ENCODE data around the gene NOP9. TPM values are rescaled to one million over a fixed set of nuclear protein-coding genes. Genes with fewer than 3 reads are reported as not detected.

The NOP9 gene
- total and polyA plus RNA-seq, 9 of the 15 experiments (the other 6 are each of a cell fraction or from before 2014, with no cell fraction given), result 1.0 to 27.9 (median 15.1) TPM

GRCh38 chr14:24271834-24272263 is 27.8 kb upstream of the NOP9 start (continued):
- TF ChIP-seq MNT (conservative IDR thresholded peaks at IDR 0.05) (0 out of 4 replicates have a peak, but pooled peaks of 1 of the 2 experiments have one; percentile 20), SAP30 (IDR thresholded peaks at IDR 0.05; ENCODE audit: borderline replicate concordance, insufficient read depth, low read depth, low read length, poor library complexity, severe bottlenecking) (no peak), CBFA2T2 (conservative IDR thresholded peaks at IDR 0.05) (no peak), ZNF263 (CRISPR knock-in tag; IDR thresholded peaks at IDR 0.05; ENCODE audit: borderline replicate concordance) (no peak), ZFX (CRISPR knock-in tag; IDR thresholded peaks at IDR 0.05) (0 out of 2 replicates have a peak, but pooled peaks have one; percentile 1), ZBTB8A (IDR thresholded peaks at IDR 0.05; ENCODE audit: partially characterized antibody) (no peak), SP2 (IDR thresholded peaks at IDR 0.05; ENCODE audit: extremely low read depth, low read depth, low read length, poor library complexity, severe bottlenecking) (no peak), ZNF766 (CRISPR knock-in tag; conservative IDR thresholded peaks at IDR 0.05) (no peak), MGA (IDR thresholded peaks at IDR 0.05) (0 out of 2 replicates have a peak, but pooled peaks have one; percentile 58), ZNF197 (CRISPR knock-in tag; IDR thresholded peaks at IDR 0.05; ENCODE audit: low read depth) (no peak), ZNF655 (CRISPR knock-in tag; IDR thresholded peaks at IDR 0.05) (no peak), TBP (optimal IDR thresholded peaks at IDR 0.05; ENCODE audit: low read depth, low read length) (no peak), FOXK2 (conservative IDR thresholded peaks at IDR 0.05 in 1 of 2, IDR thresholded peaks at IDR 0.05 in 1 of 2; ENCODE audit: low read depth in 2 of 2) (0 out of 4 replicates have a peak, but pooled peaks of 1 of the 2 experiments have one; percentile 47)
